ENCODE results near the gene RASAL2.

RASAL2 gene

DNA sequence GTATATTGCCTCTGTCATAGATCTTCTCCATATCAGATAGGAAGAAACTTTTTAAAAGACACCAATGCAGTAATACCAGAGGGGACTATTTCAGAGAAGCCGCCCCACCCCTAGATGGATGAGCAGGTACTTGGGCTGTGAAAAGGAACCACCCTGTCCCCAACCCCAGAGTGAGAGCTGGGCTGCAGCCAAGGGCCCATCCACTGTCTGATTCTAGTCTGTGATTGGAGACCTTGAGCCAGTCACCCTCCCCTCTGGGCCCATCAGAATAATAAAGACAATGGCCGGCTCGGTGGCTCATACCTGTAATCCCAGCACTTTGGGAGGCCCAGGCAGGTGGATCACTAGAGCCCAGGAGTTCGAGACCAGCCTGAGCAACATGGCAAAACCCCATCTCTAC, 397.8 kb downstream of the RASAL2 start:
- Histone ChIP-seq H3K9me3 (no peaks in the 10 kb centered on the region), H3K4me3 (ENCODE audit: low read depth in 1 of 2, low read length in 1 of 2) (no peak overlapping the region), H3K27me3 (no peaks in the 10 kb centered on the region), H3K4me1 (ENCODE audit: control insufficient read depth in 1 of 2, insufficient read depth in 1 of 2, low read depth in 1 of 2, low read length in 1 of 2) (peaks cover 0 to 6% of the 10 kb centered on the region in 2 experiments), H3K36me3 (no peaks in the 10 kb centered on the region), H3K27ac (no peak overlapping the region)
- TF ChIP-seq CTCF (IDR thresholded peaks at IDR 0.05), result no peak

DNA sequence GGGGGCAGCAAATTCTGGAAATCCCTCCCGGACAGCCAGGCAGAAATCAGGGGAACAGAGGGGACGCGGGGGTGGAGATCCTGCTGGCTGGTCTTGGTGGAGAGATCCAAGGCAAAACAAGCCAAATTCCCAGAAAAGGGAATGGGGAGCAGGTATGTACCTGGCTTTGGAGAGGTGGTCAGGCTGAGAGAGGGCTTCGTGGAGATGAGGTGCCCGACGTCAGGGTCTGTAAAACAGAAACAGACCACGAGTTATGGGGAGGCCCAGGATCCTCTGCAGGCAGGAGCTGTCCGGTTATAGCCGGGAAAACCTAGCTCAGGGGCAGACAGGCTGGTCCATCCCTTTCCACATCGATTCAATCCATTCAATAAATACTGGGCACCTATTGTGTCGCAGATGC, 398.4 kb downstream of the RASAL2 start:
- no peaks in the 10 kb centered on the region for H3K36me3 ChIP-seq
- H3K27me3 ChIP-seq, result no peaks in the 10 kb centered on the region
- no peaks in the 10 kb centered on the region for H3K4me1 ChIP-seq (ENCODE audit: control insufficient read depth in 1 of 2, insufficient read depth in 1 of 2, low read depth in 1 of 2, low read length in 1 of 2)
- no peak for TF ChIP-seq CTCF (IDR thresholded peaks at IDR 0.05)
- H3K27ac ChIP-seq, result no peak overlapping the region
- H3K9me3 ChIP-seq, result no peaks in the 10 kb centered on the region
- no peak overlapping the region for H3K4me3 ChIP-seq (ENCODE audit: low read depth in 1 of 2, low read length in 1 of 2)

- H3K9me3 ChIP-seq, result no peaks in the 10 kb centered on the region
- no peaks in the 10 kb centered on the region for H3K36me3 ChIP-seq
- H3K4me3 ChIP-seq (ENCODE audit: low read depth in 1 of 2, low read length in 1 of 2), result no peak overlapping the region
- H3K27ac ChIP-seq, result no peak overlapping the region
- no peaks in the 10 kb centered on the region for H3K27me3 ChIP-seq
- no peak for TF ChIP-seq CTCF (IDR thresholded peaks at IDR 0.05)
- H3K4me1 ChIP-seq (ENCODE audit: control insufficient read depth in 1 of 2, insufficient read depth in 1 of 2, low read depth in 1 of 2, low read length in 1 of 2), result no peaks in the 10 kb centered on the region
These were observed 399.4 kb downstream of the RASAL2 start for GRCh38 chr1:178493301-178493741.

DNA sequence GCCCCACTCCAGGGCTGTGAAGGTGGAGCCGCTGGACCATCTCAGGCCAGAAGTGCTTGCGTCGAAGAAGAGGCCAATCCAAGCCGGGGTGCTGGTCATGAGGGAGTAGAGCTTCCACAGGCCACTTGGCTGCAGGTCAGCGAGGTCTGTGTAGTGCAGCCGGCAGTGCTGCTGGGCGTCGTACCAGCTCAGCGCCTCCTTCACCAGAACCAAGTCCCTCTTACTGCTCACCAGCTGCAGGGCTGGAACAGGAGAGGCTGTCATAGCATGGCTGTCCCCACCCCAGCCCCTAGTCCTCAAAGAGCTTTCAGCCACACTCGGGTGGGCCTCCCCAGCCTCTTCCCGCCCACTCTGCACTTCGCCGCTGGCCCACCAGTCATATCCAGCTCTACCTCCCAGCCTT, 400.7 kb downstream of the RASAL2 start:
- Histone ChIP-seq H3K4me3 (ENCODE audit: low read depth in 1 of 2, low read length in 1 of 2) (no peak overlapping the region), H3K4me1 (ENCODE audit: control insufficient read depth in 1 of 2, insufficient read depth in 1 of 2, low read depth in 1 of 2, low read length in 1 of 2) (no peaks in the 10 kb centered on the region), H3K9me3 (no peaks in the 10 kb centered on the region), H3K36me3 (no peaks in the 10 kb centered on the region), H3K27ac (no peak overlapping the region), H3K27me3 (no peaks in the 10 kb centered on the region)
- no peak for TF ChIP-seq CTCF (IDR thresholded peaks at IDR 0.05)

GRCh38 chr1:178495158-178495557, 401.3 kb downstream of the RASAL2 start:
- Histone ChIP-seq H3K27ac (no peak overlapping the region), H3K4me3 (ENCODE audit: low read depth in 1 of 2, low read length in 1 of 2) (no peak overlapping the region), H3K9me3 (no peaks in the 10 kb centered on the region), H3K27me3 (no peaks in the 10 kb centered on the region), H3K36me3 (no peaks in the 10 kb centered on the region), H3K4me1 (ENCODE audit: control insufficient read depth in 1 of 2, insufficient read depth in 1 of 2, low read depth in 1 of 2, low read length in 1 of 2) (no peaks in the 10 kb centered on the region)
- TF ChIP-seq CTCF (IDR thresholded peaks at IDR 0.05), result no peak

Data from neutrophil (primary cell).